ENCODE results near the gene TMEM259.

DNA sequence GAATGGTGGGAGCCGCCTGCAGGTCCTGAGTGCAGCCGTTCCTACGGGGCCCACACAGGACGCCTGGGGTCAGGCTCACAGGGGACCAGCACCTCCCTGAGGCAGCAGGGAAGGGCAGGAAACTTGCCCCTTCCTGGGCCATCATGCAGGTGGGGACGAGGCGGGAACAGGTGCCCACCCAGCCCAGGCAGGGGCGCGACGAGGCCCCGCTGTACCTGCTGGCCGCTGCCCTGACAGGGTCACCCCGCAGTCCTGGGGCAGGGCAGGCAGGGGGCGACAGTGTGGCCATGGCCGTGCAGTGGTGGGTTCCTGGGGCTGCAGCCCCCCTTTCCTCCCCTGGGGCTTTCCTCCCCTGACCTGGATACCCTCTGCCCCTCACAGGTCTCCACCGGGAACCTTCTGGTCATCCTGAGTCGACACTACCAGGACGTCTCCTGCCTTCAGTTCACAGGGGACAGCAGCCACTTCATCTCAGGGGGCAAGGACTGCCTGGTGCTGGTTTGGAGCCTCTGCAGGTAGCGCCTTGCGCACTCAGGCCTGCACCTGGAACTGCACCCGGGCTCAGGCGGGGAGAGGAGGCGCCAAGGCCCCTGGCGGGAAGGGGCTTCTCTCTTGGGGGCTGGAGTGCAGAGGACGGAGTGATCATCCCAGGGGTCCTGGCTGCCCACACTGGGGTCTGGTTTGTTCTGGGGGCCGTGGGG, 31.4 kb downstream of the TMEM259 start:
- TF ChIP-seq CTCF (IDR thresholded peaks at IDR 0.05): no peak
- no peak for TF ChIP-seq POLR2A (IDR thresholded peaks at IDR 0.05)
